ENCODE measurements around the gene PLEKHM3.

Gene PLEKHM3

GRCh38 chr2:207944334-207944733 is 81.0 kb downstream of the PLEKHM3 start:
- DNase-seq: no peak

GRCh38 chr2:207939342-207940108 is 85.8 kb downstream of the PLEKHM3 start:
- DNase-seq: no peak

- DNase-seq: no peak
Observed at GRCh38 chr2:207938886-207939285, 86.4 kb downstream of the PLEKHM3 start.

GRCh38 chr2:207938415-207938814 is 86.9 kb downstream of the PLEKHM3 start:
- no peak for DNase-seq

- DNase-seq: no peak
Observed at GRCh38 chr2:207937823-207938222, 87.5 kb downstream of the PLEKHM3 start.

- DNase-seq: no peak
Observed at GRCh38 chr2:207937253-207937652, 88.1 kb downstream of the PLEKHM3 start.

- no peak for DNase-seq
Observed at GRCh38 chr2:207936380-207936779, 88.9 kb downstream of the PLEKHM3 start.

GRCh38 chr2:207935991-207936370 is 89.3 kb downstream of the PLEKHM3 start:
- DNase-seq: no peak

- no peak for DNase-seq
Observed at GRCh38 chr2:207935121-207935990, 90.0 kb downstream of the PLEKHM3 start.

- DNase-seq: no peak
Observed at GRCh38 chr2:207934720-207935119, 90.6 kb downstream of the PLEKHM3 start.

- no peak for DNase-seq
Observed at GRCh38 chr2:207933396-207934065, 91.8 kb downstream of the PLEKHM3 start.

- no peak for DNase-seq
Observed at GRCh38 chr2:207932106-207932505, 93.2 kb downstream of the PLEKHM3 start.

- no peak for DNase-seq
Observed at GRCh38 chr2:207930747-207931146, 94.6 kb downstream of the PLEKHM3 start.

GRCh38 chr2:207929923-207930322 is 95.4 kb downstream of the PLEKHM3 start:
- no peak for DNase-seq

- DNase-seq: no peak
Observed at GRCh38 chr2:207928079-207928478, 97.2 kb downstream of the PLEKHM3 start.

GRCh38 chr2:207926989-207927300 is 98.4 kb downstream of the PLEKHM3 start:
- DNase-seq: no peak

- no peak for DNase-seq
Observed at GRCh38 chr2:207926133-207926988, 99.0 kb downstream of the PLEKHM3 start.

GRCh38 chr2:207925601-207926000 is 99.7 kb downstream of the PLEKHM3 start:
- DNase-seq: no peak

- no peak for DNase-seq
Observed at GRCh38 chr2:207921606-207922005, 103.7 kb downstream of the PLEKHM3 start.

GRCh38 chr2:207920721-207921120 is 104.6 kb downstream of the PLEKHM3 start:
- DNase-seq: no peak

GRCh38 chr2:207920321-207920720 is 105.0 kb downstream of the PLEKHM3 start:
- no peak for DNase-seq

GRCh38 chr2:207919164-207919919 is 106.0 kb downstream of the PLEKHM3 start:
- DNase-seq: no peak

Data from NK-92 treated with Interleukin-12 subunit alpha and Interleukin-12 subunit beta, amount 100 ng/mL, for 24 hours (cell line).